Measurements from ENCODE around the gene IL1B. TPM values are rescaled to one million over a fixed set of nuclear protein-coding genes. Genes with fewer than 3 reads are reported as not detected.
"Not testable (repeated sequence)": the region's sequence is repeated elsewhere in the genome, so short reads cannot be mapped to it uniquely, and the experiment has no call there.

IL1B gene
- total RNA-seq, 2 experiments from 2014 or later = not detected

- no peak overlapping the region for H2AFZ ChIP-seq (ENCODE audit: low read length)
- no peaks in the 10 kb centered on the region for H4K20me1 ChIP-seq (ENCODE audit: insufficient read depth, low read length)
- CTCF ChIA-PET (ENCODE audit: unreplicated experiment) = no interaction called here
- no peaks in the 10 kb centered on the region for H3K9me2 ChIP-seq (ENCODE audit: insufficient read depth, low read length)
- no peaks in the 10 kb centered on the region for H3K4me1 ChIP-seq (ENCODE audit: insufficient read depth, low read length, poor library complexity, severe bottlenecking)
- BruUV-seq (replicated peaks) = no TSS peak
- H3K4me3 ChIP-seq (ENCODE audit: low read depth, low read length, poor library complexity, severe bottlenecking) = no peak overlapping the region
- no peaks in the 10 kb centered on the region for H3K36me3 ChIP-seq (ENCODE audit: insufficient read depth, low read length)
- intact Hi-C loops (cut with micrococcal nuclease; ENCODE audit: unreplicated experiment) = no loop called here
- POLR2A ChIA-PET = interaction anchor here (1.2 kb wide), 1 partner anchor 133 kb away, joined by 3 read pairs; no protein-coding TSS in a partner anchor
- no peak overlapping the region for H3K4me2 ChIP-seq (ENCODE audit: low read length)
- DNase-seq (ENCODE audit: low spot score) = no peak
- TF ChIP-seq CTCF (conservative IDR thresholded peaks at IDR 0.05; ENCODE audit: low read length) (no peak), EZH2phosphoT487 (IDR thresholded peaks at IDR 0.05; ENCODE audit: borderline replicate concordance, low read depth, low read length) (no peak)
- no peak overlapping the region for H3K27ac ChIP-seq (ENCODE audit: low read depth, low read length, poor library complexity, severe bottlenecking)
- no peaks in the 10 kb centered on the region for H3K9me3 ChIP-seq (ENCODE audit: low read length)
- H3K79me2 ChIP-seq (ENCODE audit: insufficient read depth, low read depth, low read length) = no peaks in the 10 kb centered on the region
These were observed 2.1 kb downstream of the IL1B start for GRCh38 chr2:112834396-112835037.

GRCh38 chr2:112833976-112834375 lies 2.6 kb downstream of the IL1B start:
- BruUV-seq (replicated peaks) = no TSS peak
- Histone ChIP-seq H3K9me3 (ENCODE audit: low read length) (no peaks in the 10 kb centered on the region), H2AFZ (ENCODE audit: low read length) (no peak overlapping the region), H3K36me3 (ENCODE audit: insufficient read depth, low read length) (no peaks in the 10 kb centered on the region), H3K4me2 (ENCODE audit: low read length) (no peak overlapping the region), H3K27ac (ENCODE audit: low read depth, low read length, poor library complexity, severe bottlenecking) (no peak overlapping the region), H3K4me3 (ENCODE audit: low read depth, low read length, poor library complexity, severe bottlenecking) (no peak overlapping the region), H3K9me2 (ENCODE audit: insufficient read depth, low read length) (no peaks in the 10 kb centered on the region), H3K4me1 (ENCODE audit: insufficient read depth, low read length, poor library complexity, severe bottlenecking) (no peaks in the 10 kb centered on the region), H4K20me1 (ENCODE audit: insufficient read depth, low read length) (no peaks in the 10 kb centered on the region), H3K79me2 (ENCODE audit: insufficient read depth, low read depth, low read length) (no peaks in the 10 kb centered on the region)
- CTCF ChIA-PET (ENCODE audit: unreplicated experiment) = no interaction called here
- POLR2A ChIA-PET = interaction anchor here (1.2 kb wide), 1 partner anchor 134 kb away, joined by 3 read pairs; no protein-coding TSS in a partner anchor
- intact Hi-C loops (cut with micrococcal nuclease; ENCODE audit: unreplicated experiment) = no loop called here
- DNase-seq (ENCODE audit: low spot score) = no peak
- no peak for TF ChIP-seq EZH2phosphoT487 (IDR thresholded peaks at IDR 0.05; ENCODE audit: borderline replicate concordance, low read depth, low read length)
- TF ChIP-seq CTCF (conservative IDR thresholded peaks at IDR 0.05; ENCODE audit: low read length) = no peak

- H3K4me2 ChIP-seq (ENCODE audit: low read length); H3K4me3 ChIP-seq (ENCODE audit: low read depth, low read length, poor library complexity, severe bottlenecking); H3K4me1 ChIP-seq (ENCODE audit: insufficient read depth, low read length, poor library complexity, severe bottlenecking); H4K20me1 ChIP-seq (ENCODE audit: insufficient read depth, low read length); H3K9me2 ChIP-seq (ENCODE audit: insufficient read depth, low read length); H3K9me3 ChIP-seq (ENCODE audit: low read length); CTCF ChIA-PET (ENCODE audit: unreplicated experiment); H3K36me3 ChIP-seq (ENCODE audit: insufficient read depth, low read length); intact Hi-C loops (cut with micrococcal nuclease; ENCODE audit: unreplicated experiment); BruUV-seq (replicated peaks); H3K79me2 ChIP-seq (ENCODE audit: insufficient read depth, low read depth, low read length); H2AFZ ChIP-seq (ENCODE audit: low read length); DNase-seq (ENCODE audit: low spot score); H3K27ac ChIP-seq (ENCODE audit: low read depth, low read length, poor library complexity, severe bottlenecking): not testable (repeated sequence)
- POLR2A ChIA-PET = interaction anchor here (0.6 kb wide), 1 partner anchor 37 kb away, joined by 3 read pairs; no protein-coding TSS in a partner anchor
These were observed 3.0 kb downstream of the IL1B start for GRCh38 chr2:112833639-112833931.
